Activated CD8-positive, alpha-beta memory T cell treated with anti-CD3 and anti-CD28 coated beads, Interleukin-2, amount 50 U/mL, for 4 hours (primary cell): ENCODE measurements around the gene ZBED1.
A peak's percentile ranks its signal among the peaks of the same experiment; 100 is the strongest.
"Not testable (repeated sequence)": the region's sequence is repeated elsewhere in the genome, so short reads cannot be mapped to it uniquely, and the experiment has no call there.

Experiments used
- DNase-seq: peaks from one replicate; pipeline ENCODE4 v3.0.0-alpha.2; 2020

The ZBED1 gene

DNA sequence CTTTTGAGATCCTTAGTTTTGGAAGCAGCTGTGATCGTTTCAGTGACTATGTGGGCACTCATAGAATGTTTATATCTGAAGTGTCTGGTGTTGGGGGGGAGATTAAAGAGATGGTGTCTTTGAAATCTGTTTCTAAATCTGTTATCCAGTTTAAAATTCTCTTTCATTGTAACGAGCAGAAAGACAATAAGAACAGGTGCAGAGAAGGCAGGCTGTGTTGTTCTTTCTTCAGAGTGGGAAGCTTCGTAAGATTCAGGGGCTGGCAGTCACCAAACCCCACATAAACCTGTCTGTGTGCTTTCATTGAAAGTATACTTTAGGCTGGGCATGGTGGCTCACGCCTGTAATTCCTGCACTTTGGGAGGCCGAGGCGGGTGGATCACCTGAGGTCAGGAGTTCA lies 16.3 kb upstream of the ZBED1 start:
- DNase-seq = no peak

DNA sequence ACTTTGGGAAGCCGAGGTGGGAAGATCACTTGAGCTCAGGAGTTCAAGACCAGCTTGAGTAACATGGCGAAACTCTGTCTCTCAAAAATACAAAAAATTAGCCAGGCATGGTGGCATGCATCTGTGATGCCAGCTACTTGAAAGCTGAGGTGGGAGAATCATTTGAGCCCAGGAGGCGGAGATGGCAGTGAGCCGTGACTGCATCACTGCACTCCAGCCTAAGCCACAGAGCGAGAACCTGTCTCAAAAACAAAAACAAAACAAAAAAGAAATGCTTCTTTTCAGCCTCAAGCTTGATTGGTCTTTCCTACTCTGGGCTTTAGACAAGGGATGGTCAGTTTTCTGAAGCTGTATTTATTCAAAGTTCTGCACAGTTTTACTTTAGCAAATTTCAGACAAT lies 15.8 kb upstream of the ZBED1 start:
- DNase-seq = no peak

DNA sequence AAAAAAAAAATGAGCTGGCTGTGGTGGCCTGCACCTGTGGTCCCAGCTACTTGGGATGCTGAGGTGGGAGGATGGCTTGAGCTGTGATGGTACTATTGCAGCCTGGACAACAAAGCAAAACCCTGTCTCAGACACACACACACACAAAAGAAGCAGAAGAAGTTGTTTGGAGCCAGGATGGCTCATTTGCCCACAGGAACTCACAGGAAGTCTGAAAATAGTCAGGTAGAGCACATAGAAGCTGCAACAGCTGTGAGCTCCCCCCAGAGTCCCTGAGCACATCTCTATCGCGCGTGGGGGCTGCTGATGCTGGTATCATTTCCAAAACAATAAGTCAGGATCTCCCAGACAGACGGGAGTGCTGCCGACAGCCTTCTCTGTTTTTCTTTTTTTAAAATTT lies 13.4 kb upstream of the ZBED1 start:
- no peak for DNase-seq

DNA sequence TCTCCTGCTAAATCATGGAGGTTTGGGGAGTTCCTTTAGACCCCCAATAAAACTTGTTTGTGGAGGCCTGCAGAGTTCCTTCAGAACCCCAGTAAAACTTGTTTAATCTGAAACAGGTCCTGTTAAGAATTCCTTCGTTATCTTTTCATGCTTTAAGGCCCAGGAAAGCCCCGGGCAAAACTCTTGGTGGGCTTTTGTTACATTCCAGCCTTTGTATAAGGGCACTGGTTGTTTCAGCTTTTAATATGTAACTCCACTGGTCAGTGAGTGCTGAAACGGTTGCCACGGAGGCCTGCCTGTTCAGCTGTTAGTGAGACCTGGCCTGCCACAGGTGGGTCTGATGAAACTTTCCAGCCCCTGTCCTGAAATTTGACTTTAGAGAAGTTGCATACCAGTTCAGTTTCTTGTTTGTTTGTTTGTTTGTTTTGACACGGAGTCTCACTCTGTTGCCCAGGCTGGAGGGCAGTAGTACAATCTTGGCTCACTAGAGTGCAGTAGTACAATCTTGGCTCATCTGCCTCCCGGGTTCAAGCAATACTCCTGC lies 12.4 kb upstream of the ZBED1 start:
- DNase-seq = no peak

DNA sequence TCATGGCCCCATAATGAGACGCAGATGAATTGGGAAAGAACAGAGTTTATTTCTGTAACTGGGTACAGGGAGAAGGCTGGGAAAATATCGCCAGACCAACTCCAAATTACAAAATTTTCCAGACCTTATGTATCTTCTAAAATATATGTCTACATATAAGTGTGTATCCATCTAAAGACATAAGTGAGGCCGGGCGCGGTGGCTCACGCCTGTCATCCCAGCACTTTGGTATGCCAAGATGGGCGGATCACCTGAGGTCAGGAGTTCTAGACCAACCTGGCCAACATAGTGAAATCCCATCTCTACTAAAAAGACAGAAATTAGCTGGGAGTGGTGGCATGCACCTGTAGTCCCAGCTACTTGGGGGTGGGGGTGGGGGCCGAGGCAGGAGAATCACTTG lies 11.7 kb upstream of the ZBED1 start:
- no peak for DNase-seq

DNA sequence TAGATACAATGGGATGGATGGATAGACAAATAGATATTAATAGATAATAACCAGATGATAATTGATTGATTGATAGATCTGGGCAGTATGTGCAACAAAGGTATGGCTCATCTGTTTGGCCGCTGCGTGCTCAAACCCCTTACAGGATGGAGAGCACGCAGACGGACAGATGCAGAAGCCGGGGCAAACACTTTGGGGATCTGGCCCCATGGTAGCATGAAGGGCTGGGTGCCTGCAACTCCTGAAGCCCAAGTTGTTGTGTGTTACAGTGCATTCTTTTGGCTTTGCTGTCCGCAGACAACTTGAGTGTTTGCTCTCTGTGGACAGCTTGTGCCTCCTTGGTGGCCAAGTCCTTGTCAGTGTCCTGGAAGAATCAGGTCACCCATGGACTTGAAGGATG lies 10.6 kb upstream of the ZBED1 start:
- DNase-seq = no peak

DNA sequence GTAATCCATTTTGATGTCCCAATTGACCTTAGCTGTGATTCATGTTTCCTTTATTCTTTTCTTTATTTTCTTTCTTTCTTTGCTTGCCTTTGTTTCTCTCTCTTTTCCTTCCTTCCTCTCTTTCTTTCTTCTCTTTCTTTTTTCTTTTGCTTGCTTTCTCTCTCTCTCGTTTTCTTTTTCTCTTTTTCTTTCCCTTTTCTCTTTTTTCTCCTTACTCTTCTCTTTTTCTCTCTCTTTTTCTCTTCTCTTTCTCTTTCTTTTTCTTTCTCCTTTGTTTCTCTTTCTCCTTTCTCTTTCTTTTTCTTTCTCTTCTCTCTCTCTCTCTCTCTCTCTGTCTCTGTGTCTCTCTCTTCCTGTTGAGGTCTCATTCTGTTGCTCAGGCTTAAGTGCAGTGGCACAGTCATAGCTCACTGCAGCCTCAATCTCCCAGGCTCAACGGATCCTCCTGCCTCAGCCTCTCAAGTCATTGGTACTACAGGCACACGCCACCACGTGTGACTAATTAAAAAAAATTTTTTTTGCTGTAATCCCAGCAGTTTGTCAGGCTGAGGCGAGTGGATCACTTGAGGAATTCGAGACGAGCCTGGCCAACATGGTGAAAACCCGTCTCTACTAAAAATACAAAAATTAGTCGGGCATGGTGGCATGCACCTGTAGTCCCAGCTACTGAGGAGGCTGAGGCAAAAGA lies 8.0 kb upstream of the ZBED1 start:
- no peak for DNase-seq

DNA sequence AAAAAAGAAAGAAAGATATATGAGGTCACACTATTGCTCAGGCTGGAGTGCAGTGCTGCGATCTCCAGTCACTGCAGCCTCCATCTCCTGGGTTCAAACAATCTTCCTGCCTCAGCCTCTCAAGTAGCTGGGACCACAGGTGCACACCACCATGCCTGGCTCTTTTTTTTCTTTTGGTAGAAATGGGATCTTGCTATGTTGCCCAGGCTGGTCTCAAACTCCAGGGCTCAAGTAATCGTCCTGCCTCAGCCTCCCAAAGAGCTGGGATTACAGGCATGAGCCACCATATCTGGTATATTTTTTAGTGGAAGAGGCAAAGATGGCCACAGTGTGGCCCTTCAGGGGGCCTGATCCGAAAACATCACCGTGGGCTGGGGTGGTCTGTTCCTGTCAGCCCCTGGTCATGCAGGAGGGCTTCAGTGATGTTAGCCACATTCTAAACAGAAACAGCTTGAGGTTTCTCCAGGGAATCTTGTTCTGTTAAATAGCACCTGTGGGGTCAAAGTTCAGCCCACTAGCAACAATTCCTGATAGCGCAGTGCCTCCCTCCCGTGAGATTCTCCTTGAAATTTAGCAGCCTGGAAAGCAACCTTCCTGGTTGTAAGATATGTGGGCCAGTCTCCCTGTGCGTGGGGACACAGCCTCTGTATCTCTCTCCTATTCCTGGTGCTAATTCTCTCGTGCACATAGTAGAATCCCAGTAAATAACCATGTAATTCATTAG lies 7.3 kb upstream of the ZBED1 start:
- no peak for DNase-seq

DNA sequence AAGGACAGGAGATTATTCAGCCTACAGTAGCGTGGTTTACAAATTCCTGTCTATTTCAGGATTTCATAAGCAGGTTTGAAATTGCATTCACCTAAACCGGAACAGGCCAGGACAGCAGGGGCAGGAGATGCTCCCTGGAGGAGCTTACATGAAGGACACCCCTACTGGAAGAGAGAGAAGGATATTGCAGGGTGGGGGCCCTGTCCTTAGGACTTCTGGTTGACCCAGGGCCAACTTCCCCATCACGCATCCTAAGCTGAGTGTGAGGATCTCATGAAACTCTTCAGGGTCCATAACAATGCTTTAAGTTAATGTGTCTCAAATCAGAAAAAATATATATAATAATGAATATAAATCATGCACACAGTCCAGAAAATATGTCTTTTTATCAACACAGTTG lies 6.4 kb upstream of the ZBED1 start:
- no peak for DNase-seq

DNA sequence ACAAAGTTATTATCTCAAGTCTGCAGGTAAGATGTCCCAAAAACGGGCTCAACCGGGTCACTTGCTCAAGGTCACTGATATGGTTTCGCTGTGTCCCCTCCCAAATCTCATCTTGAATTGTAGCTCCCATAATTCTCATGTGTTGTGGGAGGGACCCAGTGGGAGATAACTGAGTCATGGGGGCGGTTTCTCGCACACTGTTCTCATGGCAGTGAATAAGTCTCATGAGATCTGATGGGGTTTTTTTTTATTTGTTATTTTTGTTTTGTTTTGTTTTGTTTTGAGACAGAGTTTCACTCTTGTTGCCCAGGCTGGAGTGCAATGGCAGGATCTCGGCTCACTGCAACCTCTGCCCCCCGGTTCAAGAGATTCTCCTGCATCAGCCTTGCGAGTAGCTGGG lies 4.6 kb upstream of the ZBED1 start:
- DNase-seq = not testable (repeated sequence)

DNA sequence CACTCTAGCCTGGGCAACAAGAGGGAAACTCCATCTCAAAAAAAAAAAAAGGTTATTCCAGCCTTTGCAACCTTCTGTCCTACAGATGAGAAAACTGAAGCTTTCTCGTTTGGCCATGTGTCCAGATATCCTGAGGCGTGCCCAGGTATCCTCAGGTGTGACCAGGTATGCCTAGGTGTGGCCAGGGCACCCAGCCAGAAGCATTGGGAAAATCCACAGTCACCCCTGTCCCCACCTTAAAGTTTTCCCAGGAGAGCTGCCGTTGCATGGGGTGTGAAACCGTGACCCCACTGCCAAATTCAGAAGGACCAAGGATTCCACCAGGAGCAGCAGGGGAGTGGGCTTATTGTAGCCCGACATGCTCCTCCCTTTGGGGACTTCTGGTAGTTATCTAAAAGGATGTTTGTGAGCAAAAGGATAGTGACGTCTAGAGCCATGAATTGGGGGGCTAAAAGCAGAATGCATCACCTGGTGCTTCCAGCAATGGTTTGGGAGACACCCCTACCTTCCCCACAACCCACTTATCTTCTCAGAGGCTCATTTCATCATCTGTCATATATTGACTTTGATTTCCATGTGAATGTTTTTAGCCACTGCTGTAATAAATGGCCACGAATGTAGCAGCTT lies 4.0 kb upstream of the ZBED1 start:
- DNase-seq = no peak

DNA sequence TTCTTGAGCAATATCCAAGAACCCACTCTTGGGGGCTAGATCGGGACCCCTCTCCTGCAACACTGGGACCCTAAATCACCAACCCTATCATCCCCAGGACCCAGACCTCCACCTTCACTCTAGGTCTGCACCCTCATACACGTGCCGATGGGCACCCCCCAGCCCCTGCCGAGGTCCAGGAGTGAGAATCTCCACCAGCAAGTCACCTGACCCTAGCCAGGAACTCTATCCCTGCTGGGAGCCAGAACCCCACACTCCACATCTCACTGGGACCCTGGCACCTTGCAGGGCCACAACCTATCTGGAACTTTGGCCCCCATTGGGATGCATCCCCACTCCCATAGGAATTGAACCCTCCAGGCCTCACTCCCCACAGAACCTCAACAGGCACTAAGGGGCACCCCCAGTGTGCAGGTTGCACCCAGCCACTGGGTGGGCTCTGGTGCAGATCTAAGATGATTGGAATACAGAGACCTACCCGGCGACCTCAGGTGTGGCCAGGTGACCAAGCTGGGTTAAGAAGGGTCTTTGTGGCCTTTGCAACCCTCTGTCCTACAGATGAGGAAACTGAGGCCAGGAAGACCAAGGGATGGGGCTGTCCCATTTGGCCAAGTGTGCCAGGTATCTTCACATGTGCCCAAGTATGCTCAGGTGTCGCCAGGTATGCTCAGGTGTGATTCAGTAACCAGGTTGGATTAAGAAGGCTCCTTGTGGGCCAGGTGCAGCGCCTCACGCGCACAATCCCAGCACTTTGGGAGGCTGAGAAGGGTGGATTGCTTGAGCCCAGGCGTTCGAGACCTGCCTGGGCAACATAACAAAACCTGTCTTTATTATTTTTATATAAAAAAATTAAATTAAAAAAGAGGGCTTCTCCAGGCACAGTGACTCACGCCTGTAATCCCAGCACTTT lies 3.1 kb upstream of the ZBED1 start:
- no peak for DNase-seq

DNA sequence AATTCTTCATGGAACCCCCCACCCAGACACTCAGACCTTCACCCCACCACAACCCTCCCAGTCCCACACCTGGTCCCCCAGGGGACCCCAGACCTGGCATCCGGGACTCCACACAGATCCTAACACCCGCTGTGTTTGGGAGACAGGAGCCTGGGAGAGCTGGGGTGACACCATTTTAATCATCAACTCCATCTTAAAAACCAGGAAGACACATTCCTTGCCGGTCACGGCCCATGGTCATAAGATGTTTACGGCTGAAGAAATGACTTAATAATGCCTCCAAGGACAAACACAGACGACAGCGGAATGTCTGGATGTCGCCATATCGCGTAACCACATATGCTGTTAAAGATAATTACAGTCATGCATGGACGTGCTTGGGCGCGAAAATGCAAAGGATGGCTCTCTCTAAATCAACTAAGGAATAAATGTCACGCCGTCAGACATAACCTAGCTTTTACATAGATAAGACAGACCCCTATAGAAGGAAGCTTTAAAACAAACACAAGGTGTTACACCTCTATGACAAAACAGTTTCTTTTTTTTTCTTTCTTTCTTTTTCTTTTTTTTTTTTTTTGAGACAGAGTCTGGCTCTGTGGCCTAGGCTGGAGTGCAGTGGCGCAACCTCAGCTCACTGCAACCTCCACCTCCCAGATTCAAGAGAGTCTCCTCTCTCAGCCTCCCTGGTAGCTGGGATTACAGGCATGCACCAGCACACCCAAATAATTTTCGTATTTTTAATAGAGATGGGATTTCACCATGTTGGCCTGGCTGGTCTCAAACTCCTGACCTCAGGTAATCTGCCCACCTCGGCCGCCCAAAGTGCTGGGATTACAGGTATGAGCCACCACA lies 2.1 kb upstream of the ZBED1 start:
- DNase-seq = no peak

DNA sequence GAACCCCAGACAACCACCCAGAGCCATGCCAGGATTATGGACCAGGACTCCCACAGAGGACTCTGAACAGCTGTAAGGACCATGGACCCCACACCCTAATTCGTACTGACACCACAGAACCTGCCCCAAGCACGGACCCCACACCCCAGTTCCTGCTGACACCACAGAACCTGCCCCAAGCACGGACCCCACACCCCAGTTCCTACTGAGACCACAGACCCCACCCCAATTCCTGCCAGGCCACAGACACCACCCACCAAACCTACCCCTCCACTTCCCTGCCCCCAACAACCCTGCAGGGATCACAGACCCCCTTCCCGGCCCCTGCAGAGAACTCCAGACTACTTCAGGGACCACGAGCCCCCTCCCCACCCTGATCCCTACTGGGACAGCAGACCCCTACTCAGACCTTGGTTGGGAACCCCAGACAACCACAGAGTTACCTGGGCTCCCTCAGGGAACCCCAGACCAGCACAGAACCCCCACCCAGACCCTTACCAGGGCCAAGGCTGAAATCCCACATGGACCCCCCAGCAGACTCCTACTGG lies 1.4 kb upstream of the ZBED1 start:
- no peak for DNase-seq

DNA sequence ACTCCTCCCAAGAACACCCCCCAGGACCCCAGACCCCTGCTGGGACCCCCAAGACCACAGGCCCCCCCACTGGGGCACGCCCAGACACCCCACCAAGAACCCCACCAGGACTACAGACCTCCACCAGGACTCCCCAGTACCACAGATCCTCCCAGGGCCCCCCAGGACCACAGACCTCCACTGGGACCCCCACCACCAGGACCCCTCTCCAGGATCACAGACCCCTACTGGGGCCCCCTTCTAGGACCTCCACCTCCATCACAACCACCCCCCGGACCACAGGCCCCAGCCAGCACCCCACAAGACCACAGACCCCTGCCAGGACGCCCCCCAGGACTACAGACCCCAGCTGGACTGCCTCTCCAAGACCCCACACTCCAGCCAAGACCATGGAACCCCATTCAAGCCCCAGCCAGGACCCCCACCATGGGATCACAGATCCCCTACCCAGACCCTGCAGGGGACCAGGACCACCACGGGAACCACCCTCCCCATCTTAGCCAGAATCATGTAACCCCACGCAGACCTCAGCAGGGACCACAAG lies 855 bp upstream of the ZBED1 start:
- DNase-seq = no peak

DNA sequence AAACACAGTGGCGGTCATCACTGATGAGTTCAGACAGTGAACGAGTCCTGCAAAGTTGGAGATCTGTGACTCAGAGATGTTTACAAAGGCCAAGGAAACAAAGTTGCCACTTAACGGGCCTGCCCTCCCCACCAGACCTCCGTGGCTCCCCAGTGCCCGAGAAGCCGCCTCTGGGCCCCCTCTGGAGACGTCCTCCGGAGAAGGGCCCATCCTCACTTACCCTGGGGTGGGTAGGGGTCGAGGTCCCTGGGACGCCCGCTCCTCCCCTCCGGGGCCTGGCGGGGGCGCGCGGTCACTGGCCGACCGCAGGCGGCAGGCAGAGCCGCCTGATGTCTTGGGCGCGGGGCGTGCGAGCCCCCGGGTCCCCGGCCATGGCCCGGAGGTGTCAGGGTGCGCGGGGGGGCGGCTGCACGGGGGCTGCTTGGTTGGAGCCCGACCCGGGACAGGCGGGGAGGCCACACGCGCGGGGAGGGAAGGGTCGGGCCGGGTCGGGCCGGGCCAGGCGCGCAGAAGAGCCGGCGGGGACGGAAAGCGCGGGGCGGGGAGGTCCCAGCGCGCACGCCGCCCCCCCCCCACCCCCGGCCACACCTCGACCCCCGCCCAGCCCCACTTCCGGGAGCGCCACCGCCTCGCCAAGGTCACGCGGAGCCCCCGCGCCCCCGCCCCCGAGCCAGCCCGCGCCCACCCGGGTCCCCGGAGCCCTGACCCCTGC lies 529 bp downstream of the ZBED1 start:
- peak; percentile 46 for DNase-seq

DNA sequence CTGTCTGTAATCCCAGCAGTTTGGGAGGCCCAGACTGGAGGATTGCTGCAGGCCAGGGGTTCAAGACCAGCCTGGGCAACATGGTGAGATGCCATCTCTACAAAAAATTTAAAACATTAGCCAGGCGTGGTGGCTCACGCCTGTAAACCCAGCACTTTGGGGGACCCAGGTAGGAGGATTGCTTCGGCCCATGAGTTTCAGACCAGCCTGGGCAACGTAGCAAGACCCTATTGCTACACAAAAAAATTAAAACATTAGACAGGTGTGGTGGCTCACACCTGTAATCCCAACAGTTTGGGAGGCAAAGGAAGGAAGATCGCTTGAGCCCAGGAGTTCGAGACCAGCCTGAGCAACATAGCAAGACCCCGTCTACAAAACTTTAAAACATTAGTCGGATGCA lies 1.3 kb downstream of the ZBED1 start:
- DNase-seq = no peak

DNA sequence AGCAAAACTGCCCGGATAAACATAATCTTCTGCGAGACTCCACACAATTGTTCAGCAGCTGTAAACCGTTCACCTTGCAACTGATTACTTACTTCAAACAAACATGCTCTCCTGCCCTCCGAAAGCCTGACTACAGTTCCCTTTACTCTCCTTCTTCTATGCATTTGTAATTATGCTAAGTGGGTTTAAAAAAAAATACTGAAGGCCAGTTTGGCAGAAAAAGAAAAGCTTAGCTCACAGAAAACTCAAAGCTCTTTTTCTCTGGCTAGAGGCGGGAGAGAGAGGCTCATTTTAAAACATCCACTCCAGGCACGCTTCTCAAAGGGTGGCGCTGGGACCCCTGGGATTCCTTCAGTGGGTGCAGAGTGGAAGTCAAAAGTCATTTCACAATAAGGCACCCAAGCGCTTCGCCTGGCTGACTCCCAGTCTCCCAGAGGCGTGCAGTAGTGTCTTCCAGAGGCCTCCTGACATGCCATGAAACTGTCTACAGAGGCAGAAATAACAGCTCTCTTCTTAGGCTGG lies 1.9 kb downstream of the ZBED1 start:
- DNase-seq = no peak

DNA sequence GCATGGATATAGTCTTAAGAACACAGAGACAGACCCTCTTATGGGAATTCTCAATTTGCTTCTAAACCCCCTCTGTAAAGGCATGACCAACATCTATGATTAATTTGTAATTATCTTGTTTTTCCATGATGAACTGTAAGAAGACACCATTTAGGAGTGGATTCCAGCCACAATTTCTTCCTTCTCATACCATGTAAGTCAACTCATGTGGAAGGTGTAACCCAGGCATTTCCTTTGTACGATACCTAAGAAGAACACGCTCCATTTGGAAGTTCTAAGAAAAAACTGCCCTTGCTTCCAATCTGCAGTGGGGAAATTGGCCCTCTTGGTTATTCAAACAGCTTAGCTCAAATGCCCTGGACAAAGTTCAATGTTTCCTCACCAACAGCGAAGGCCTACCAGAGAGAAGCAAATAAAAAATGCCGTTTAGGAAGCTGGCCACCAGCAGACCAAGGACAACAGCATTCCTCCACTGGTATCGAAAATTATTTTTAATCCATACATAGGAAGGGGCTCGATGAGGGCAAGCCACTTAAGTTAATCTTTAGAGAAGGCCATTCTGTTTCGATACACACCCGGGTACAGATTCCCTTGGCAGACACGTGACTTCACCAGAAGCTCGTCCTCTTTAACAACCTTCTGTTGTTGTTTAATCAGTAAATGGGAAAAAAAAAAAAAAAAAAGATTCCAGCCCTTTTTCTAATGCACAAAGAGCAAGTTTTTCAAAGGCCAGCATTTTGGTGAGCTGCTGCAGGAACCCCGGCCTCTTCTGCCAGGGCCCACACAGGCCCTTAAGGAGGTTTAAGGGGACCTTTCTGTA lies 2.6 kb downstream of the ZBED1 start:
- no peak for DNase-seq

DNA sequence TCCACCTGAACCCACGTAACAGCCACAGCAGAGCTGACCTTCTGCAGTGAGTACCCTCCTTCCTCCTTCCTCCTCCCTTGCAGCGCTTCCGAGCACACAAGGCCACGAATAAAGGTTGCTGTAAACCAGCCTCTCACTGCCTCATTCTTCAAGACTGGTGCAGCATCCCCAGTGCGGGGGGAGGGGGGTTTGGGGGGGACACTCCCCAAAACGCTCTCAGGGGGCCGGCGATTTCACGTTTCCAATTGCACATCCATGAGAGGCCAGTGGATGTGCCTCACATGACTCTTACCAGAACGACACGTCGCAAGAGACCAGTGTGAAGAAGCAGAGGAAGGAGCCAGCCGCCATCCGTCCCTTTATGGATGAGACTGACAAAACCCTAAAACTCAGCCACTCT lies 5.2 kb downstream of the ZBED1 start:
- DNase-seq = no peak
